Suppressor macrophage (primary cell): ENCODE measurements around the gene ADORA1.

Source experiments
- DNase-seq, 4 experiments: peaks; one replicate each; pipeline ENCODE4 v3.0.0-alpha.2; 2020 to 2022

ADORA1 gene

DNA sequence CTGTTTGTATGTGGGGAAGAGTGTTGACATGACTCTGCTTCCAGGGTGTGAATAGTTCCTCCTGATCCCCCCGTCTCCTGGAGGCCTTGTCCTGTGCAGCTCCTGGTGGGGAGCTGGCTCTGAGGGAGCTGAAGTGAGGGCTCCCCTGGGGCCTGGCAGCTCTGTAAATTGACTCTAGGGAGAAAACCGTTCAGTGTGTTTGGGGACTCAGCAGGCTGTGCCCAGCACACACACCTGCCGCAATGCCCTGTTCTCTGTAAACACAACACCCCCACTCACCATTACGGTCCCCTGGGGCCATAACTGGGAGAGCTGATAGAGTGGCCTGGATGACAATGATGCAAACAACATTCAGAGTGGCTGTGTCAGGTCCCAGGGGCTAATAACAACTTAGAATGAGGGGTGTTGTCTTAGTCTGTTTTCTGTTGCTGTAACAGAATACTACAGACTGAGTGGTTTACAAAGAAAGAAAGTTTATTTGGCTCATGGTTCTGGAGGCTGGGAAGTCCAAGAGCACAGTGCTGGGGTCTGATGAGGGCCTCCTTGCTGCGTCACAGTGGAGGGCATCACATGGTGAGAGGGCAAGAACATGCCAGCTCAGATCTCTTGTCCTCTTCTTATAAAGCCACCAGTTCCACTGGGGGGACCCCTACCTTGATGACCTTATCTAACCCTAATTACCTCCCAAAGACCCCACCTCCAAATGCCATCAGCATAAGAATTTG is 15.3 kb downstream of the ADORA1 start:
- DNase-seq = no peak

DNA sequence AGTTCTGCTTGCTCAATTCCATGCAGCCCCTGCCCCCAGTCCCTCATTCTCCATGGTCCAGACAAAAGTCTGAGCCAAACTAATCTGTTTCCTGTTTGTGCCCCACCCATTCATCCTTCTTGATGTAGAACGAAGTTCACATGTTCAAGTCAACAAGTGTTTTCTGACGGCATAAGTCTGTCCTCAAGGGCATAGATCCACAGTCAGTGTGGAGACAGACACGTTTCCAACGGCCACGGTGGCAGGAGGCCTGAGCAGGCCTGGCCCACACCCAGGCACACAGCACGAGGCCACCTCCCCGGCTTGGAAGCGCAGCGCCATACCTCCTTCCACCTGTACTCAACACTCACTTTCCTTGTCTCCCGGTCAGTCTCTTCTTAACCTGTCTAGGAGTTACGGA is 16.1 kb downstream of the ADORA1 start:
- no peak for DNase-seq

GRCh38 chr1:203144661-203145060 is 17.1 kb downstream of the ADORA1 start:
- DNase-seq = no peak

DNA sequence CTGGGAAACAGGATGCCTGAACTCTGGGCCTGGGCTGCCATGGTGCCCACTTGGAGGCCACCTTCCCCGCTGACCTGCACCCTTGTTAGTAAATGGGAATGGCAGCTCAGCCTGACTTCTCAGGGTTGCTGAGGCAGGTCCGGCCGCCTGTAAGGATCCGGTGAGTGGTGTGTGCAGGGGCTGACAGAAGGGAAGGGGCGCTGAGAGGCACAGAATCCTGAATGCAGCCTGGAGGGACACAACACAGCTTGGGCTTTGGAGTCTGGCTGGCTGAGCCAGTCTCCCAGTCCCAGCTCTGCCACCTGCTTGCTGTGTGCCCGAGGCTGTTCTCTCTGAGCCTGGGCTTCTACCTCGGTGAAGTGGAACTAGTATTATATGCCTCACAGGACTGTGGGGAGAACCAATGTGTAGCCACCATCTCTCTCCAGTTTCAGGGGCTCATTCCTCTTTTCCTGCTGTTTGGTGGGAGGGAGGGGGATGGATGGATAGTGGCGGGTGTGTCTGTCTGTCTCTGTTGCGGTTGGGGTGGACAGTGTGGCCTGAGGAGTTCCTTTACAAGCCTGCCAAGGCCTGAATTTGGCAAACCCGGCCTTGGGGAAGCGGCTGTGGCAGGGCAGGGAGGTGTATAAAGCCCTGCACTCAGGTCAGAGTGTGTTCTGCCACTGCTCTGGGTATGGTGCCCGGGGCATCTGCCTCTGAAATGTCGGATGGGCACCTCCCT is 18.0 kb downstream of the ADORA1 start:
- no peak for DNase-seq

- no peak for DNase-seq
These were observed 18.5 kb downstream of the ADORA1 start for GRCh38 chr1:203146042-203146369.

DNA sequence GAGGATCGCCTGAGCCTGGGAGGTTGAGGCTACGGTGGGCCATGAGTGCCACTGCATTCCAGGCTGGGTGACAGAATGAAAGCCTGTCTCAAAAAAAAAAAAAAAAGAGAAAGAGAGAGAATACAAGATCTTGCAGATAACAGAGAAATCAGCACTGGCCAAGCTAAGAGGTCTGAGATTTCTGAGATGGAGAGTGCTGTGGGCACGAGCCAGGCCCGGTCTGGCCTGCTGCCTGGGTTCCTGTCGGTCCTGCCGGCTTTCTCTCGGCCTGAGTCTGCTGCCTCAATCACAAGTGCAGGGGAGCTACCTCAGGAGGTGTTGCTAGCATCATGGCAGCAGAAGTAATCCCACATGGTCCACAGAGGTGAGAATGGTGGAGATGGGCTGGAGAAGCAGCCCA is 19.0 kb downstream of the ADORA1 start:
- DNase-seq = no peak

DNA sequence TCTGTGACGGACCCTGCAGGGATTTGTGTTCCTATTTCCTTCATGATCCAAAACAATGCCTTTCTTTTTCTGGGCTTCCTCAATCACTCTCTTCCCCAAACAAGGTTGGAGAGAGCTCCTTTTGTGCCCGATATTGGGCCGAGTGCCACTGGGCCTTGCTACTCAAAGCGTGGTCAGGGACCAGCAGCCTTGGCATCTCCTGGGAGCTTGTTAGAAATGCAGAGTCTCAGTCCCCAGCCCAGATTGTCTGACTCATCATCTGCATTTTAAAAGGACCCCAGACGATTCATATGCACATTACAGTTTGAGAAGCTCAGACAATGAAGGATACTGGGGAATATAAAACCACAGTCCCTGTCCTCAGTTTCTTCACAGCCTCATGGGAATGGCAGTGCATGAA is 19.9 kb downstream of the ADORA1 start:
- DNase-seq = no peak

DNA sequence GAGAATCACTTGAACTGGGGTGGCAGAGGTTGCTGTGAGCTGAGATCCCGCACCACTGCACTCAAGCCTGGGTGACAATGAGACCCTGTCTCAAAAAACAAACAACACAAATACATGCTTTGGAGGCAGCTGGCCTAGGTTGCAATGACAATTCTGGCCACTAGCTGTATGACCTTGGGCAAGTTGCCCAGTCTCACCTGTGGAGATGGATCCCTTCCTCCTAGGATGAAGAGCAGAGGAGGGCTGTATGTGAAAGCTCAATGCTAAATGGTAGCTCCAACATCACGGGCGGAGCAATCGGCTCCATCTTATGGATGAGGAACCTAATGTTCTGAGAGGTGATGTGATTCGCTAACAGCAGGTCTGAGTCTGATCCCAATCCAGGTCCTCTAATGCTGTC is 20.6 kb downstream of the ADORA1 start:
- no peak for DNase-seq

- DNase-seq = no peak
These were observed 21.1 kb downstream of the ADORA1 start for GRCh38 chr1:203148579-203148978.

GRCh38 chr1:203149188-203149840 is 21.8 kb downstream of the ADORA1 start:
- DNase-seq = no peak

DNA sequence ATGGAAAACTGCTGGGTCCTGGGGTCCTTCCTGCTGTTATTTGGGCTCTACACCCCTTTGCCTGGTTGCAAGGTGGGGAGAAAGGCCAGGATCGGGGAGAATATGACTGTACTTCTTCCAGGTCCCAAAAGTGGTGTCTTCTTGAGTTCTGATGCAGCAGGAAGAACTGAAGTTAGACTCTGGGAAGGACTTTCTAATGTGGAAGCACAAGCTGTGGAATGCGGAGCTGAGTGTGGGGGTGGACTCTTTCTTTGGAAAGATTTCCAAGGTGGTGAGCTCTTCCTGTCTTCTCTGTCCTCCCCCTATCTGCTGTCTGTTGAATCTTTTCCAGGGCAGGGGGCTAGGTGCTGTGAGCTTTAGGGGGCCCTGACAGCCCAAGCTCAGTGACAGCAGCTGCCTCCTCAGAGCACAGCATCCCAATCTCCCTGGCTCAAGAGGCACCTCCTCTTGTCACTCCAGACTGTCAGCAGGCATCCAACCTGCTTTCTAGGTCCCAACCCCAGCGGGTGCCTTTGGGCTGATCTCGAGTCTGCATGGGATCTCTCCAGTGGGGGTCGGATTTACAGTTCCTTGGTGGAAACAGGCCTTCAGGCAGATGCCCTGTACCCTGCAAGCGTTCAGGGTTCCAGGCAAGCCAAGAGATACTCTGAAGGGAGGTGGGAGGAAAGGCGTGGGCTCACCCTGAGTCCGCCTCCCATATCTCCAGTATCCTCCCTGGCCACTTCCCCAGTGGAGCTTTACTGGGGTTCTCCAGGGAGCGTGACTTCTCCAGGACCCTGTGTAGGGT is 23.2 kb downstream of the ADORA1 start:
- no peak for DNase-seq

- no peak for DNase-seq
These were observed 24.0 kb downstream of the ADORA1 start for GRCh38 chr1:203151362-203152157.

DNA sequence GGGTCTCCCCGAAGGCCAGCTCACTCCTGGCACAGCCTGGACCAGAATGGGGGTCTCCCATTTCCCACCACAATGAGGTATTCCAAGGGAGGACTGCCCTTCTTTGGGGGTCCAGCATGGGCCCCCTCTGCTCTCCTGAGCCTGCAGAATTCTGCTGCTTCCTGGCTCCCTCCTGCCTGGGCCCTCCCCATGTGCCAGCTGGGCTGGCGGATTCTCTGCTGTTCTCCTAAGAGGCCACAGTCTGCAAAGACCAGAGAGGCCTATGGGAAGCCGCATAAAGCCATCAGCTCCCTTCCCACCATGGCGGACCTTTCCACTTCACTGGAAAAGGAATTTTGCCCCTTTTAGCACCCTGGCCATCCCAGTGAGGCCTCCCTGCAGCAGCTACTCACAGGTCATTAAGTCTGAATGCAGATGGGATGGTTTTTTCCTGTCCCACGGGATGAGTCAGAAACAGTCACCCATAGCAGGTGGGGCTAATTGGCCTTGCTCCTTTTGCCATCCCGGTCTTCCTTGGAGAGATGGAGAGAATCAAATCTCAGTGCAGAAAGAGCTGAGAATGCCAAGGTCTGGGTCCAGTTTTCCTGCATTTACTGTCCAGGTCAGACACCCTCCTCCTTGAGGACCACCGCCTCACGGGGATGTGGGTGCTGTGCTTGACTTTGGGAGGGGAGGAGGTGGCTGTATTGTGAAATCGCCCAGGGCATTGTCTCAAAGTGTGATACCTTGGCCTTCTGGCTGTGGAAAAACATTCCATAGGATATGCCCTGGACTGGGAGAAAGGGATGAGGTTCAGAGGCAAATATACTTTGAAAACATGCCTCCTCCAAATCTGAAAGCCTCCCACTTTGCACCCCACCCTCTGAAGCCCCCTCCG is 24.9 kb downstream of the ADORA1 start:
- DNase-seq = no peak

GRCh38 chr1:203153051-203153988 is 25.8 kb downstream of the ADORA1 start:
- no peak for DNase-seq

DNA sequence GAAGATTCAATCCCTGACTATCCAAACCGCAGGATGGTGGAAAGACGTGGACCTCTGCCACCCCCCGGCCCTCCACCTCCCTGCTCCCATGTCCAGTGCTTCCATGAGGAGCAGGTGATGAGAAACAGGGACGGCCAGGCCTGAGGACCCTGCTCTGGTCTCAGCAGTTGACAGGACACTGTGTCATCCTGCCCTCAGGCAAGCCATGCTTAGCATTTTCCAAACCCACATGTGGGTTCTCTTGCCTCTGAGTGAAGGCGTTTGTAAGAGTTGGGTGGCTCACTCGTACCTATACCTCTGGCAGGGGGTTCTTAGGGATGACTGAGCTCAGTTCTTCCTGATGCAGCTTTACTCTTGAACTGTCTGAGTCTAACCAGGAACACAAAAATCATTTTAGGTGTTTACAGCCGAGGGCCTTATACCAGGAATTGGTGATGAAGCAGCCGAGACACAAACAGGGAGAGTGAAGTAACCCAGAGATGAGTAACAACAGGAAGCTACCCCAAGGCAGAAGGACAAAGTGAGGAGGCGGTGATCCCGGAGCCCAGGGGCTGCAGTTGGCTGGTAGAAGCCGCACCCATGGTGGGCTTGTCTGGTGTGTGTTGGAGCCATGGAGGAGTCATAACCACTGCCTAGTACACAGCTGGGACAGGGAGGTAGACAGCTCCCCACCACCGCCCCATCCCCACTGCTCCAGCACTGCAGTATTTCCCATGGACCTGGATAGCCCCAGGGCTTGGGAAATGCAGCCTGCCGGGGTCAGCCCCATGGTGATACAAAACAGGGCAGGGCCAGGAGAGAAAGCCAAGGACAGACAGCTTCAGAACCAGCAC is 26.7 kb downstream of the ADORA1 start:
- DNase-seq = peak; percentile 24 to 57 (median 47)

DNA sequence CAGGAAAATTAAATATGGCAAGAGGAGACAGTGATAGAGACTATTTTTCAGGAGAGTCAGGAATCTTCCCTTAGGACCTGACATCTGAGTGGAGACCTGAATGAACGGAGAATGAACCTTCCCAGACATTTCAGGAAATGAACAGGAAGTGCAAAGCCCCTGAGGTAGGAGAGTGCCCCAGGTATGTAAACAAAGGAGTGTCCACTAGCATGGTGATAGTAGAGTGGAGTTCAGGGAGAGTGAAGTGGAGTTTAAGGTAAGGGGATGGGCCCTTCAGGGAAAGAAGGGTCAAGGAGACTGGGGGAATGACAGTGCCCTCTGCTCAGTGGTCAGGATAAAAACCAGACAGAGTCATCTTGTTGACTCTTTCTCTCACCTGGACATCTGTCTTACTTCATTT is 28.8 kb downstream of the ADORA1 start:
- DNase-seq = no peak

DNA sequence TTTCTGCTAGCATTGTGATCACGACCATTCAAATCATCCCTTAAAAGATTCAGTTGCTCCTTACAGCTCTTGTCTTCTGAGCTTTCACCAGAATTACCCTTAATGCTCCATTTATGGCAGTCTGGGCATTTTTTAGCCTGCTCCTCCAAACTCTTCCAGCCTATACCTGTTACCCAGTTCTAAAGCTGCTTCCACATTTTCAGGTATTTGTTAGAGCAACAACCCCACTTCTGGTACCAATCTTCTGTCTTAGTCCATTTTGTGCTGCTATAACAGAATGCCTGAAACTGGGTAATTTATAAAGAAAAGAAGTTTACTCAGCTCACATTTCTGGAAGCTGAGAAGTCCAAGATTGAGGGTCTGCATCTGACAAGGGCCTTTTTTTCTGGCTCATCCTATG is 30.9 kb downstream of the ADORA1 start:
- DNase-seq = no peak

DNA sequence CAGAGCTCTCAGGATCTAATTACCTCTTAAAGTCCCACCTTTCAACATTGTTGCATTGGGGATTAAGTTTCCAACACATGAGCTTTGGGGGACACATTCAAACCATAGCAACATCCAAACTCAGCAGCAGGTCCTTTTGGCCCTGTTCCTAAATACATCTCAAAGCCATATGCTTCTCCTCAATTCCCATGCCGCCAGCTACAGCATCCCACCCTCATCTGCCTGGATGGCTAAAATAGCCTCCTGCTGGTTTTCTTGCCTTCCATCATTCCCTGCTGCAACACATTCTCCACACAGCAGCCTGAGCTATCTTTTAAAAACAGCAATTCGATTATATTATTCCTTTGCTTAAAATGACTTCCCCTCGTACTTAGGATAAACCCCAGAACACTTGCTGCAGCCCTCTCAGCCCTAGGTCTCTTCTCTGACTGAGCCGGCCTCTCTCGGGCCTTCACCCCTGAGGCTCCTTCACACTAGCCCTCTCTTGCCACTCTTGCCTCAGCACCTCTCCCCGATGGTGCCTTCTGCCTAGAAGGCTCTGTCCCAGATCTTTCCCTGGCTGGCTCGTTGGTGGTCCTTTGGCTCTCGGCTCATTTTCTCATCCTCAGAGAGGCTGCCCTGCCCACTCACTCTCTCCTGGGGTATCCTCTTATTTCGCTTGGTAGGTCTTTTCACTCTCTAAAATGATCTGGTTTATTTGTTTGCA is 31.6 kb downstream of the ADORA1 start:
- DNase-seq = no peak

GRCh38 chr1:203159844-203160243 is 32.3 kb downstream of the ADORA1 start:
- no peak for DNase-seq
